GM18858 (cell line): ENCODE data around the gene MMP24.
"Not testable (repeated sequence)": the region's sequence is repeated elsewhere in the genome, so short reads cannot be mapped to it uniquely, and the experiment has no call there.

Source experiments
- ATAC-seq: cut with Tn5 transposase; IDR thresholded peaks from one replicate; pipeline ENCODE4 v1.9.1; 2021; ENCODE audit not compliant: unreplicated experiment

Gene MMP24

GRCh38 chr20:35216541-35216940, 9.9 kb upstream of the MMP24 start:
- ATAC-seq: no peak

DNA sequence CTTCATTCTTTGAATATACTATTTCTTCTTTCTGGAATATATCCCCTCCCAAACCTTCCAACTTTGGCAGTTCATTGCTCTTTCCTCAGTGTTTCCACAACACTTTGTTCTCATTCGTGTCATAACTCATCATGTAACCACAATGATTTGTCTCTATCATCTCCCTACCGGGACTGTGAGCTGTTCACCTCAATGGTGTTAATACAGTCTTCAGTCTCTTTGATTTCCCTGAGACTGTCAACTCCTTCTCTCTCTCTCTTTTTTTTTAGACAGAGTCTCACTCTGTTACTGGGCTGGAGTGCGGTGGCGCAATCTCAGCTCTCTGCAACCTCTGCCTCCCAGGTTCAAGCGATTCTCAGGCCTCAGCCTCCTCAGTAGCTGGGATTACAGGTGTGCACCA, 2.5 kb upstream of the MMP24 start:
- ATAC-seq: no peak

- ATAC-seq: no peak
These were observed 2.0 kb upstream of the MMP24 start for GRCh38 chr20:35224536-35224935.

DNA sequence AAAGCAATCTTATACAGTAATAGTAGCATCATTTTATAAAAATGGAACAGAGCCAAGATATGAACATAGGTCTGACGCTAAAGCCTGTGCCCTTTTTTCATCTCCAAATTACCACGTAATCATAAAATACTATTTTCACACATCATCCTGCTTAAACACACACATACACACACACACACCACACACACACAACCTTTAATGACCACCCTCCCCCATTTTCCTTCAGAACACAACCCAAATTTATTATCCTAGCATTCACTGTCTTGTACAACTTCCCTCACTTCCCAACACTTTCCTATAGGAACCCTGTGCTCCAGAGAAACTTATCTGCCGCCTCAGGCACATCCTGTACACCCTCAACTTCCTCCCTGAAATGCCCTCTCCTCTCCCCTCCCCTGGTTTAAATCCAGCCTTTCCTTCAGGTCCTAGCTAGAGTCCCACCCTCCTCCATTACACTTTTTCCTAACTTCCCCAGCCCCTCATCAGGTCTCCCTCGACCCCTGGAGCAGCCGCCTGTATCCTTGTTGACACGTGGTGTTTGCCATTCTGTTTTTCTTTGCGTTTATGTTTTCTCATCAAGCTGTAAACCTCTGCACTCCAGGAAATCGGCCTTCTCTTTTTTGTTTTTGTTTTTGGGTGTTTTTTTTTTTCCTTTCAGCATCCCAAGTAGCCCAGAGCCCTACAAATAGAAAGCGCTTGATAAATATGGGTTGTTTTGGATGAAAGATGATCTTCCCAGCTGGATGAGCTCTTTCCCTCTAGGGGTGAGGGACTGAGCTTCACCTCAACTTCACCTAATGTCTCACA, 968 bp upstream of the MMP24 start:
- ATAC-seq: no peak

- no peak for ATAC-seq
These were observed 593 bp downstream of the MMP24 start for GRCh38 chr20:35226884-35227681.

DNA sequence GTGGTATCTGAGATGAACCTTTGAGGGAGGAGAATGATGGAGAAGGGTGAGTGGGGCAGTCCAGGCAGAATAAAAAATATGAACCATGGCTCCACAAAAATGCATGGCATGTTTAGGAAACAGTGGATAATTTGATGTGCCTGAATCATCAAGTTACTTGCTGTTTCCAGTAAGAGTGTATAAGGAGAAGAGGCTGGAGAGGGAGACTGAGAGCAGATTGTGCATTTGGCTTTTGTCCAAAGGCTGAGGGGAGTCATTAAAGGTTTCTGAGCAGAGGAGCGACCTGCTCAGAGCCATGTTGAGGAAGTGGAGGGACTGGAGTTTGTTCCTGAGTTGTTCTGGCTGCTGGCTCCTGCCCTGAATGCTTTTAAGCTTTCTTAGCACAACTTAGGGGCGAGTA, 6.1 kb downstream of the MMP24 start:
- ATAC-seq: no peak

GRCh38 chr20:35235881-35236280, 9.4 kb downstream of the MMP24 start:
- ATAC-seq: no peak

- no peak for ATAC-seq
These were observed 11.0 kb downstream of the MMP24 start for GRCh38 chr20:35237486-35237885.

- no peak for ATAC-seq
These were observed 11.7 kb downstream of the MMP24 start for GRCh38 chr20:35238170-35238569.

DNA sequence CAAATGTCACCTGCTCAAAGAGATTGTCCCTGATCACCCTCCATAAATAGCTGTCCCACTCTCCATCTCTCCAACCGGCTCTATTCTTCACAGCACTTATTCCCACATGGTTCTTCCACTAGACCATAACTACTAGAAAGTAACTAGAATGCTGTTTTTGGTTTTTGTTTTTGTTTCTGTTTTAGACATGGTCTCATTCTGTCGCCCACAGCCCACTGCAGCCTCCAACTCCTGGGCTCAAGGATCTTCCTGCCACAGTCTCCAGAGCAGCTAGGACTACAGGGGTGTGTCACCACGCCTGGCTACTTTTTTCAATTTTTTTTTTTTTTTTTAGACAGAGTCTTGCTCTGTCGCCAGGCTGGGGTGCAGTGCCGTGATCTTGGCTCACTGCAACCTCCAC, 12.2 kb downstream of the MMP24 start:
- ATAC-seq: no peak

- no peak for ATAC-seq
These were observed 13.8 kb downstream of the MMP24 start for GRCh38 chr20:35240083-35240810.

GRCh38 chr20:35240811-35241293, 14.4 kb downstream of the MMP24 start:
- ATAC-seq: no peak

GRCh38 chr20:35243317-35243716, 16.8 kb downstream of the MMP24 start:
- ATAC-seq: no peak

GRCh38 chr20:35243986-35244385, 17.5 kb downstream of the MMP24 start:
- no peak for ATAC-seq

DNA sequence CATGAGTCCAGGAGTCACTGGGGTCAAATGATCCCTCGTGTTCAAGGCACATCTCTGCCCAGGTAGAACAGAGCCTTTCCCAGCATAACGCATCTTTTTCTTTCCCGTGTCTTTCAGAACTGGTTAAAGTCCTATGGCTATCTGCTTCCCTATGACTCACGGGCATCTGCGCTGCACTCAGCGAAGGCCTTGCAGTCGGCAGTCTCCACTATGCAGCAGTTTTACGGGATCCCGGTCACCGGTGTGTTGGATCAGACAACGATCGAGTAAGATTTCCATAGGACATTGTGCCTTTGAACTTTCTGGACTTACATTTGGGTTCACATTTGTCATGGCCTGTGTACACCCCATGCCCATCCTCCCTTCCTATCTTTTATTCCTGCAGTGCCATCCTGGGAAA, 20.2 kb downstream of the MMP24 start:
- no peak for ATAC-seq

DNA sequence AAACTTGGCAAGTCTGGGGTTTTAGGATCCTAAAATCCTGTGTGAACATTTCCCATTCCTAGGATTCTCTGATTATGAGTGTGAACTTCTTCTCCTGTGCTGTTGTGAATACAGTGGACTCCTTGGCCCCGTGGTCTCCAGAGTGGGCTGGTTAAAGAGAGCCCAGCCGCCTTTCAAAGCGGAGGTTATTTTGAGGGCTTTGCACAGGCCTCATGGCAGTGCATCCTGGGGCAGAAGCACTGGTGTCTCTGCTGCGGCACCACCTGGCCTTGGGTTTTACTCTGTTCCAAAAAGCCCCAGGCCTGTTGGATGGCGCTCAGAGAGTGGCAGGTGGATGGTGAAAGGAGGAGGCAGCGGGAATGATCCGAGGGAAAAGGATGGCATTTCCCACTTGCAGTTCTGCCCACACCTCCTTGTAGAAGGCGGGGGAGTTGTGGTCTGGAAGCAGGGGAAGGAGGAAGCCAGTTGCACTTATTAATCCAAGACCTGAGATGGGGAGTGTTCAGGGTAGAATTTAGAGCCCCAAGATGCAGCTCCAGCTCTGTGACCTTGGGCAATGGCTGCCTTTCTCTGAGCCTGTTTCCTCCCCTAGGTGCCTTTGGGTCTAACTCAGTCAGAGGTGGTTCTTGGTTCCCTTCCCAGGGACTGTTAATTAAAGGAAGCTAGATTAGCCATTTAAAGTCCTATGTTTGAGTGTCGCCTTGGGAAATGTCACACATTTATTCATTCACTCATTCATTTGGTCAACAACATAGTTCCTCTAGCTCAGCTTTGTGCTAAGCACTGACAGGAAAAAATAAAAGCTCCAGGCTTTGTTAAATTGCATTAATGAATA, 22.4 kb downstream of the MMP24 start:
- no peak for ATAC-seq

GRCh38 chr20:35251613-35251940, 25.1 kb downstream of the MMP24 start:
- no peak for ATAC-seq

DNA sequence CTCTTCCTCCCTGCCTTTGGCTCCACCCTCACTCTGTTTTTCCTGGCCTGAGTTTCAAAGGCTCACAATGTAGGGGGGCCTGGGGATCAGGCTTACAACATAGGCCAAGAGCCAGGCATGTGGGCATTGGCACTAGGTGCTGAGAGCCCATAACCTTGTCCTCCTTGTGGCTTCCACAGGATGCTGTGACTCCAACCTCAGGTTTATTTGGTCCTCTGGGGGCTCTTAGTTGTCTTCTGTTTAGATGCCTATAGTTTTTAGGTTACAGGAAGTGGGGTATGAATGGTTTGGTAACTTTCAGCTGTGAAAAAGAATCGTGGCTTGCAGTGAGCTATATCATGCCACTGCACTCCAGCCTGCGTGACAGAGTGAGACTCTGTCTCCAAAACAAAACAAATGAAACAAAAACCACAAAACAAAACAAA, 25.6 kb downstream of the MMP24 start:
- ATAC-seq: peak; percentile 40

- ATAC-seq: not testable (repeated sequence)
These were observed 26.1 kb downstream of the MMP24 start for GRCh38 chr20:35252598-35252997.

DNA sequence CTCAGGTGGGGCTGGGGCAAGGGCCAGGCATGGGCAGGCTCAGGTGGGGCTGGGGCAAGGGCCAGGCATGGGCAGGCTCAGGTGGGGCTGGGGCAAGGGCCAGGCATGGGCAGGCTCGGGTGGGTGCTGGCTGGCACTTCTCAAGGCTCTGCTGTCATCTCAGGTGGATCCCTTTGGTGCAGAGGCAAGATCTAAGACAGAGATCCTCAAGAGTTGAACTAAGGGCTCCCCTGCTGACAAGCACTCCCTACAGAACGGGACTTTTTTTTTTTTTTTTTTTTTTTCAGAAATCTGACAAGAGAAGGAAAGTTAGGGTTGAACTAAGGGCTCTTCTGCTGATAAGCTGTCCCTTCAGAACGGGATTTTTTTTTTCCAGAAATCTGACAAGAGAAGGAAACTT, 26.5 kb downstream of the MMP24 start:
- no peak for ATAC-seq
